ENCODE results near the gene SFT2D1.

GRCh38 chr6:166323395-166323794 is 18.9 kb downstream of the SFT2D1 start:
- TF ChIP-seq CTCF (IDR thresholded peaks at IDR 0.05), result no peak
- TF ChIP-seq EP300 (IDR thresholded peaks at IDR 0.05; ENCODE audit: low read depth), result no peak
